Epithelial cell of proximal tubule (primary cell): ENCODE measurements around the gene OCSTAMP. TPM values are rescaled to one million over a fixed set of nuclear protein-coding genes. Genes with fewer than 3 reads are reported as not detected.

Experiments used
- DNase-seq: peaks from one replicate; pipeline ENCODE4 v3.0.0-alpha.2; 2011; ENCODE audit warnings: low read depth
- H3K4me3 ChIP-seq: 2 replicates; pipeline ENCODE4 v1.5.1; 2011; ENCODE audit warnings: low read depth, mild to moderate bottlenecking, low read length
- CTCF ChIP-seq: conservative IDR thresholded peaks from 2 replicates; pipeline ENCODE4 v1.5.1; 2012; ENCODE audit warnings: low read depth, mild to moderate bottlenecking, low read length
- total RNA-seq: library from RNA; depleted of rRNA; stranded (reverse); fragments of >200 nt; gene quantifications from 2 replicates; pipeline ENCODE4 v1.2.3, GENCODE V29; 2015

OCSTAMP gene
- total RNA-seq, result not detected in 2 replicates

GRCh38 chr20:46550461-46550860 lies at the start of gene OCSTAMP:
Gene OCSTAMP (minus strand): TSS chr20:46550654. CDS start chr20:46550560, 94 bp downstream.
- no peak for DNase-seq
- no peak for TF ChIP-seq CTCF
- no peak within 1 kb of the TSS for H3K4me3 ChIP-seq

- DNase-seq, result no peak
- no peak overlapping the region for H3K4me3 ChIP-seq
- TF ChIP-seq CTCF, result no peak
Observed at GRCh38 chr20:46599227-46599987, 49.0 kb upstream of the OCSTAMP start.

- DNase-seq, result no peak
- H3K4me3 ChIP-seq, result no peak overlapping the region
- TF ChIP-seq CTCF, result no peak
Observed at GRCh38 chr20:46595933-46596332, 45.5 kb upstream of the OCSTAMP start.

- no peak for TF ChIP-seq CTCF
- no peak for DNase-seq
- H3K4me3 ChIP-seq, result no peak overlapping the region
Observed at GRCh38 chr20:46594725-46595124, 44.3 kb upstream of the OCSTAMP start.

- DNase-seq, result no peak
- peak; percentile 27 for TF ChIP-seq CTCF
- H3K4me3 ChIP-seq, result no peak overlapping the region
Observed at GRCh38 chr20:46592580-46593362, 42.3 kb upstream of the OCSTAMP start.

- no peak for TF ChIP-seq CTCF
- H3K4me3 ChIP-seq, result no peak overlapping the region
- DNase-seq, result no peak
Observed at GRCh38 chr20:46590443-46590842, 40.0 kb upstream of the OCSTAMP start.
